ENCODE results near the gene SHISA9. TPM values are rescaled to one million over a fixed set of nuclear protein-coding genes. Genes with fewer than 3 reads are reported as not detected.

Gene SHISA9
- polyA plus RNA-seq, 2 of the 4 experiments (the other 2 are of a cell fraction): 0.16 TPM; not detected in 1

DNA sequence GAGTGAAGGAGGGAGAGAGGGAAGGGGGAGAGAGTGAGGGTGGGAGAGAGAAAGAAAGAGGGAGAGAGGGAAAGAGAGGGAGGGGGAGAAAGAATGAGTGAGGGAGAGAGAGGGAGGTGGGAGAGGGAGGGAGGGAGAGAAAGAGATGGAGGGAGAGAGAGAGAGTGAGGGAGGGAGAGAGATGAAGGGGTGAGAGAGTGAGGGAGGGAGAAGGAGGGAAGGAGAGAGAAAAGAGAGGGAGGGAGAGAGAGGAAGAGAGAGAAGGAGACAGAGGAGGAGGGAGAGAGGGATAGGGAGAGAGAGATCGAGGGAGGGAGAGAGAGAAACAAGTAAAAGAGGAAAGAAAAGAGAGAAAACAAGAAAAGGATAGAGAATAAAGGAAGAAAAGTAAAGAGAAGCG lies 225.7 kb downstream of the SHISA9 start:
- no peak overlapping the region for H3K27ac ChIP-seq
- ChIA-PET CTCF (no interaction called here), POLR2A (no interaction called here)
- WGBS (ENCODE audit: missing lambda C conversion rate): 10% methylated on average over 2 of the region's 2 CpGs
- DNase-seq (ENCODE audit: low read depth in 1 of 2, low spot score in 1 of 2): no peak
- H3K4me1 ChIP-seq: no peaks in the 10 kb centered on the region
- FAIRE-seq: no peak
- ATAC-seq: no peak
- TF ChIP-seq ZSCAN20 (CRISPR knock-in tag; IDR thresholded peaks at IDR 0.05) (no peak), KDM1A (IDR thresholded peaks at IDR 0.05; ENCODE audit: low read depth) (no peak), SMC3 (IDR thresholded peaks at IDR 0.05) (no peak), FOSL2 (IDR thresholded peaks at IDR 0.05) (no peak), FOSL2 (CRISPR knock-in tag; IDR thresholded peaks at IDR 0.05) (no peak), HOXA7 (CRISPR knock-in tag; IDR thresholded peaks at IDR 0.05) (no peak), ZNF302 (CRISPR knock-in tag; IDR thresholded peaks at IDR 0.05) (no peak), SREBF2 (IDR thresholded peaks at IDR 0.05) (no peak), PHF8 (IDR thresholded peaks at IDR 0.05; ENCODE audit: borderline replicate concordance, low read depth) (no peak)
- H3K4me2 ChIP-seq: no peak overlapping the region
- no peak overlapping the region for H3K4me3 ChIP-seq
- H3K9me3 ChIP-seq: no peaks in the 10 kb centered on the region

DNA sequence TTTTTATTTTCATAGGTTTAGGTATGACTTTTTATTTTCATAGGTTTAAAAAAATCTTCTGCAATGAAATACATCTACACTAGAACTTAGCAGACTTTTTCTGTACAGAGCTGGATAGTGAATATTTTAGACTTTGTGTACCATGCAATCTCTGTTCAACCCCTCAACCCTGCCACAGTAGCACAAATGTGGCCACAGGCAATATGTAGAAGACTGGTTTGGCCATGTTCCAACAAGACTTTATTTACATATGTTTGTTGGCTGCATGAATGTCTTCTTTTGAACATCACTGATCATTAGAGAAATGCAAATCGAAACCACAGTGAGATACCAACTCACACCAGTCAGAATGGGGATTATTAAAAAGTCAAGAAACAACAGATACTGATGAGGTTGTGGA lies 229.2 kb downstream of the SHISA9 start:
- no peak overlapping the region for H3K4me3 ChIP-seq
- no peak for ATAC-seq
- no peak overlapping the region for H3K4me2 ChIP-seq
- no peak overlapping the region for H3K27ac ChIP-seq
- H3K9me3 ChIP-seq: no peaks in the 10 kb centered on the region
- no peak for FAIRE-seq
- TF ChIP-seq CHD2 (IDR thresholded peaks at IDR 0.05; ENCODE audit: low read length, partially characterized antibody): no peak
- TF ChIP-seq JUN (IDR thresholded peaks at IDR 0.05): no peak
- no peak for TF ChIP-seq BHLHE40 (IDR thresholded peaks at IDR 0.05; ENCODE audit: low read depth, low read length)
- no peak for TF ChIP-seq RFX5 (IDR thresholded peaks at IDR 0.05)
- no peak for TF ChIP-seq HEYL (CRISPR knock-in tag; IDR thresholded peaks at IDR 0.05)
- TF ChIP-seq, protein P1, sequence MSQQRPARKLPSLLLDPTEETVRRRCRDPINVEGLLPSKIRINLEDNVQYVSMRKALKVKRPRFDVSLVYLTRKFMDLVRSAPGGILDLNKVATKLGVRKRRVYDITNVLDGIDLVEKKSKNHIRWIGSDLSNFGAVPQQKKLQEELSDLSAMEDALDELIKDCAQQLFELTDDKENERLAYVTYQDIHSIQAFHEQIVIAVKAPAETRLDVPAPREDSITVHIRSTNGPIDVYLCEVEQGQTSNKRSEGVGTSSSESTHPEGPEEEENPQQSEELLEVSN (IDR thresholded peaks at IDR 0.05; ENCODE audit: borderline replicate concordance, low read depth): no peak
- no peak for TF ChIP-seq HDAC2 (IDR thresholded peaks at IDR 0.05)
- no peak for DNase-seq (ENCODE audit: low read depth in 1 of 2, low spot score in 1 of 2)
- WGBS (ENCODE audit: missing lambda C conversion rate): 3% methylated on average over 1 of the region's 1 CpG
- CTCF ChIA-PET: no interaction called here
- POLR2A ChIA-PET: no interaction called here
- H3K4me1 ChIP-seq: no peaks in the 10 kb centered on the region

DNA sequence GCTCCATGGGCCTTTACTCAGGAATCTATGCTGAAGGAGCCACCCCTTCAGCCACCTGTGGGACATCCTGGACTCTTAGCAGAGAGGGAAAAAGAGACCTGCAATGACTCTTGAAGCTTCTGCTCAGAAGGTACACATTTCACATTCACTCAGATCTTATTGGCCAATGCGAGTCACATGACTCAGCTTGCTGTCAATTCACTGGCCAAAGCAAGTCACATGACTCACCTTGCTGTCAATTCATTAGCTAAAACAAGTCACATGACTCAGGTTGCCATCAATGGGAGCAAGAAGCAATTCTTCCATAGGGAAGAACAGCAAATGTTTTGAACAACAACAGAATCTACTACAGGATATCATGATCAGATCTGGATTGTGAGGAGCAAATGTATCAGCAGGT lies 233.4 kb downstream of the SHISA9 start:
- DNase-seq (ENCODE audit: low read depth in 1 of 2, low spot score in 1 of 2) (peak in 1 of 2 experiments; percentile 3), FAIRE-seq (no peak), ATAC-seq (no peak)
- H3K9me3 ChIP-seq: no peaks in the 10 kb centered on the region
- H3K4me3 ChIP-seq: no peak overlapping the region
- TF ChIP-seq, protein P2, sequence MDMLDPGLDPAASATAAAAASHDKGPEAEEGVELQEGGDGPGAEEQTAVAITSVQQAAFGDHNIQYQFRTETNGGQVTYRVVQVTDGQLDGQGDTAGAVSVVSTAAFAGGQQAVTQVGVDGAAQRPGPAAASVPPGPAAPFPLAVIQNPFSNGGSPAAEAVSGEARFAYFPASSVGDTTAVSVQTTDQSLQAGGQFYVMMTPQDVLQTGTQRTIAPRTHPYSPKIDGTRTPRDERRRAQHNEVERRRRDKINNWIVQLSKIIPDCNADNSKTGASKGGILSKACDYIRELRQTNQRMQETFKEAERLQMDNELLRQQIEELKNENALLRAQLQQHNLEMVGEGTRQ (IDR thresholded peaks at IDR 0.05): peak; percentile 85
- no peak for TF ChIP-seq JUN (IDR thresholded peaks at IDR 0.05)
- 0% methylated on average over 1 of the region's 1 CpG for WGBS (ENCODE audit: missing lambda C conversion rate)
- no peak overlapping the region for H3K4me2 ChIP-seq
- H3K4me1 ChIP-seq: no peaks in the 10 kb centered on the region
- ChIA-PET CTCF (no interaction called here), POLR2A (no interaction called here)
- H3K27ac ChIP-seq: no peak overlapping the region

DNA sequence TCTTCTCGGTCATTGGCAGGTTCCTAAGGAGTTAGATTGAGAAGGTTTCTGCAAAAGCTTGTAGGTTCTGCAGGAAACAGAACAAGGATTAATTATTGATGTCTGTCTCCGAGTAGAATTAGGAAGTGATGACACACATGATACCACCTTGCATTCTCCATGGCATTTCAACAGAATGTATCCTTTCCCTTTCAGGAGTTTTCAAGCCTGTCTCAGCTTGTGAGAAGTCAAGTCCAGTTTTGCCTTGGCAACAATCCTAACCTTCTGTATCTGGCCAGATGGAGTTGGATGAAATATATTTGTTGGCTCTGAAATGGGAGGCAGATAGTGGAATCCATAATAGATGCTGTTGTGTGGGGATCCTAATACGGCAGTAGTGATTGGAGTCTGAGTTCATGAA lies 235.5 kb downstream of the SHISA9 start:
- ATAC-seq (no peak), DNase-seq (ENCODE audit: low read depth in 1 of 2, low spot score in 1 of 2) (no peak), FAIRE-seq (no peak)
- no peak overlapping the region for H3K27ac ChIP-seq
- ChIA-PET POLR2A (no interaction called here), CTCF (no interaction called here)
- H3K4me3 ChIP-seq: no peak overlapping the region
- H3K4me2 ChIP-seq: no peak overlapping the region
- no peaks in the 10 kb centered on the region for H3K9me3 ChIP-seq
- WGBS (ENCODE audit: missing lambda C conversion rate): 4% methylated on average over 3 of the region's 3 CpGs
- no peak for TF ChIP-seq HOXA7 (CRISPR knock-in tag; IDR thresholded peaks at IDR 0.05)
- TF ChIP-seq, protein P3, sequence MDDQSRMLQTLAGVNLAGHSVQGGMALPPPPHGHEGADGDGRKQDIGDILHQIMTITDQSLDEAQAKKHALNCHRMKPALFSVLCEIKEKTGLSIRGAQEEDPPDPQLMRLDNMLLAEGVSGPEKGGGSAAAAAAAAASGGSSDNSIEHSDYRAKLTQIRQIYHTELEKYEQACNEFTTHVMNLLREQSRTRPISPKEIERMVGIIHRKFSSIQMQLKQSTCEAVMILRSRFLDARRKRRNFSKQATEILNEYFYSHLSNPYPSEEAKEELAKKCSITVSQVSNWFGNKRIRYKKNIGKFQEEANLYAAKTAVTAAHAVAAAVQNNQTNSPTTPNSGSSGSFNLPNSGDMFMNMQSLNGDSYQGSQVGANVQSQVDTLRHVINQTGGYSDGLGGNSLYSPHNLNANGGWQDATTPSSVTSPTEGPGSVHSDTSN (IDR thresholded peaks at IDR 0.05): no peak
- TF ChIP-seq HDAC2 (IDR thresholded peaks at IDR 0.05): no peak
- no peak for TF ChIP-seq POLR2AphosphoS2 (conservative IDR thresholded peaks at IDR 0.05; ENCODE audit: low read length)
- TF ChIP-seq SREBF2 (IDR thresholded peaks at IDR 0.05): no peak
- TF ChIP-seq EP300 (IDR thresholded peaks at IDR 0.05): no peak
- TF ChIP-seq BHLHE40 (IDR thresholded peaks at IDR 0.05; ENCODE audit: low read depth, low read length): no peak
- TF ChIP-seq, protein P4, sequence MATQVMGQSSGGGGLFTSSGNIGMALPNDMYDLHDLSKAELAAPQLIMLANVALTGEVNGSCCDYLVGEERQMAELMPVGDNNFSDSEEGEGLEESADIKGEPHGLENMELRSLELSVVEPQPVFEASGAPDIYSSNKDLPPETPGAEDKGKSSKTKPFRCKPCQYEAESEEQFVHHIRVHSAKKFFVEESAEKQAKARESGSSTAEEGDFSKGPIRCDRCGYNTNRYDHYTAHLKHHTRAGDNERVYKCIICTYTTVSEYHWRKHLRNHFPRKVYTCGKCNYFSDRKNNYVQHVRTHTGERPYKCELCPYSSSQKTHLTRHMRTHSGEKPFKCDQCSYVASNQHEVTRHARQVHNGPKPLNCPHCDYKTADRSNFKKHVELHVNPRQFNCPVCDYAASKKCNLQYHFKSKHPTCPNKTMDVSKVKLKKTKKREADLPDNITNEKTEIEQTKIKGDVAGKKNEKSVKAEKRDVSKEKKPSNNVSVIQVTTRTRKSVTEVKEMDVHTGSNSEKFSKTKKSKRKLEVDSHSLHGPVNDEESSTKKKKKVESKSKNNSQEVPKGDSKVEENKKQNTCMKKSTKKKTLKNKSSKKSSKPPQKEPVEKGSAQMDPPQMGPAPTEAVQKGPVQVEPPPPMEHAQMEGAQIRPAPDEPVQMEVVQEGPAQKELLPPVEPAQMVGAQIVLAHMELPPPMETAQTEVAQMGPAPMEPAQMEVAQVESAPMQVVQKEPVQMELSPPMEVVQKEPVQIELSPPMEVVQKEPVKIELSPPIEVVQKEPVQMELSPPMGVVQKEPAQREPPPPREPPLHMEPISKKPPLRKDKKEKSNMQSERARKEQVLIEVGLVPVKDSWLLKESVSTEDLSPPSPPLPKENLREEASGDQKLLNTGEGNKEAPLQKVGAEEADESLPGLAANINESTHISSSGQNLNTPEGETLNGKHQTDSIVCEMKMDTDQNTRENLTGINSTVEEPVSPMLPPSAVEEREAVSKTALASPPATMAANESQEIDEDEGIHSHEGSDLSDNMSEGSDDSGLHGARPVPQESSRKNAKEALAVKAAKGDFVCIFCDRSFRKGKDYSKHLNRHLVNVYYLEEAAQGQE (IDR thresholded peaks at IDR 0.05): no peak
- TF ChIP-seq MYC (IDR thresholded peaks at IDR 0.05; ENCODE audit: borderline replicate concordance, low read length): no peak
- H3K4me1 ChIP-seq: no peaks in the 10 kb centered on the region

Measured in A549 (cell line).